H1 (cell line): Measurements from ENCODE around the gene STRA8. TPM values are rescaled to one million over a fixed set of nuclear protein-coding genes. Genes with fewer than 3 reads are reported as not detected.

Source experiments
- CTCF ChIP-seq, 3 experiments: IDR thresholded peaks; 1 replicate in 2 of 3; 2 replicates in 1 of 3; pipeline versions ENCODE4 v1.5.1 to v1.6.1; 2011; ENCODE audit warnings: low read length in 3 of 3, mild to moderate bottlenecking in 3 of 3, inconsistent platforms in 2 of 3, low read depth in 1 of 3, moderate library complexity in 1 of 3; ENCODE audit not compliant: insufficient read depth in 1 of 3; ENCODE audit errors: control extremely low read depth in 1 of 3
- EZH2 ChIP-seq: fragments of 200-600 bp; sonication (generic); IDR thresholded peaks from 2 replicates; pipeline ENCODE4 v1.7.1; 2012; ENCODE audit warnings: low read depth, mild to moderate bottlenecking, moderate library complexity, low read length, inconsistent platforms; ENCODE audit not compliant: severe bottlenecking
- PHF8 ChIP-seq: fragments of 200-600 bp; sonication (generic); conservative IDR thresholded peaks from 2 replicates; pipeline ENCODE4 v1.7.1; 2012; ENCODE audit warnings: low read depth, mild to moderate bottlenecking, inconsistent platforms, low read length, moderate library complexity
- RNF2 ChIP-seq: fragments of 200-900, 300-1000 bp; sonication (generic); IDR thresholded peaks from 2 replicates; pipeline ENCODE4 v1.7.1; 2016; ENCODE audit warnings: borderline replicate concordance, low read depth, mild to moderate bottlenecking, antibody characterized with exemption, low read length; ENCODE audit not compliant: poor library complexity, severe bottlenecking; ENCODE audit errors: missing control alignments
- polyA plus RNA-seq, 7 experiments: library from polyadenylated mRNA; depleted of rRNA in 3 of 7; stranded (reverse) in 5 of 7; unstranded in 2 of 7; fragments of >200 nt in 5 of 7; fragments of 200-250 nt in 2 of 7; gene quantifications; 1 replicate in 5 of 7; 2 replicates in 1 of 7; 4 replicates in 1 of 7; pipeline versions ENCODE4 v1.2.1 to v1.2.3, GENCODE V29; 2011 to 2013; ENCODE audit warnings: missing spikeins in 2 of 7, mixed read lengths in 2 of 7
- total RNA-seq: library from RNA; stranded (reverse); fragmentation: NEBNext Ultra II Directional; extraction: Animal tissue kit (Norgen Biotek cat#: 25700); gene quantifications from 2 replicates; pipeline ENCODE4 v1.2.1, GENCODE V29; 2021

The STRA8 gene
- total and polyA plus RNA-seq, 2 of the 8 experiments (the other 6 are each of a cell fraction or from before 2014, with no cell fraction given), result not detected

GRCh38 chr7:135290594-135290993 lies 57.0 kb downstream of the STRA8 start (continued):
- TF ChIP-seq CTCF (IDR thresholded peaks at IDR 0.05; ENCODE audit: control extremely low read depth in 1 of 3, insufficient read depth in 1 of 3, low read depth in 1 of 3, low read length in 3 of 3) (no peak), RNF2 (no peak), PHF8 (no peak), EZH2 (no peak)
